Right lobe of liver (tissue), 6 donors: Measurements from ENCODE around the gene ARMC9. TPM values are rescaled to one million over a fixed set of nuclear protein-coding genes. Genes with fewer than 3 reads are reported as not detected.

Experiments used
- ATAC-seq, 4 donors: fragments of 200-7000 bp; cut with Tn5 transposase; one replicate each; pipeline ENCODE4 v1.9.1; 2020; ENCODE audit warnings: mild to moderate bottlenecking in 4 of 4, moderate library complexity in 4 of 4
- DNase-seq, 3 donors: peaks; one replicate each; pipeline ENCODE4 v3.0.0-alpha.2; 2020
- H3K27ac ChIP-seq, 3 donors: fragments of 200-600 bp; one replicate each; pipeline ENCODE4 v1.8.0; 2022
- H3K27me3 ChIP-seq, 2 donors: fragments of 200-600 bp; one replicate each; pipeline ENCODE4 v1.8.0; 2022
- H3K36me3 ChIP-seq, 4 donors: fragments of 200-600 bp; sonication (generic) in 1 of 4; one replicate each; pipeline versions ENCODE4 v1.5.1 to v1.8.0; 2017 to 2022; ENCODE audit warnings: control low read depth in 1 of 4
- H3K4me1 ChIP-seq, 4 donors: fragments of 200-600 bp; sonication (generic) in 1 of 4; one replicate each; pipeline versions ENCODE4 v1.5.1 to v1.8.0; 2017 to 2022; ENCODE audit warnings: control low read depth in 1 of 4
- H3K4me3 ChIP-seq, 3 donors: fragments of 200-600 bp; one replicate each; pipeline ENCODE4 v1.8.0; 2022
- H3K9me3 ChIP-seq, 4 donors: fragments of 200-600 bp; sonication (generic) in 1 of 4; one replicate each; pipeline versions ENCODE4 v1.5.1 to v1.8.0; 2017 to 2022; ENCODE audit warnings: control low read depth in 1 of 4
- CTCF ChIP-seq, 4 donors: fragments of 200-600 bp in 3 of 4; fragments of 450-650 bp in 1 of 4; IDR thresholded peaks; one replicate each; pipeline versions ENCODE4 v1.5.1 to v1.8.0; 2016 to 2022; ENCODE audit warnings: antibody characterized with exemption in 4 of 4, mild to moderate bottlenecking in 2 of 4
- POLR2A ChIP-seq: fragments of 450-650 bp; IDR thresholded peaks from one replicate; pipeline ENCODE4 v1.6.1; 2017; ENCODE audit warnings: antibody characterized with exemption, mild to moderate bottlenecking
- WGBS: methylation state at CpG from one replicate; pipeline ENCODE4 v1.1.6; 2018; ENCODE audit warnings: low coverage, low lambda C conversion rate; ENCODE audit not compliant: insufficient coverage; ENCODE audit errors: missing lambda C conversion rate; 5-methylcytosine and 5-hydroxymethylcytosine counted together
- intact Hi-C, 2 donors: fragments of 100-400 bp; cut with DNase I; formaldehyde crosslinking; loops; one replicate each; pipeline versions ENCODE4 v1.11.2 to v1.14.1; 2022
- total RNA-seq, 6 experiments: library from RNA; depleted of rRNA in 2 of 6; stranded (reverse); fragments of >200 nt in 2 of 6; fragmentation: NEBNext Ultra II Directional in 3 of 6; extraction: Animal tissue kit (Norgen Biotek cat#: 25700) in 3 of 6; gene quantifications; one replicate each; pipeline versions ENCODE4 v1.1.0 to v1.2.4, GENCODE V29; 2016 to 2023
- donor health status: DM: no; HTN: yes; CAD: no.
- donor health status: DM: no; HTN: no; CAD: no.
- donor health status: DM: no; HTN: no; CAD: no.
- donor health status: DM: no; HTN: yes; CAD: no.
- donor health status: DM: no; HTN: yes; CAD: no.

Gene ARMC9
- total RNA-seq, 6 experiments from 2014 or later, result 1.5 to 7.7 (median 2.4) TPM

DNA sequence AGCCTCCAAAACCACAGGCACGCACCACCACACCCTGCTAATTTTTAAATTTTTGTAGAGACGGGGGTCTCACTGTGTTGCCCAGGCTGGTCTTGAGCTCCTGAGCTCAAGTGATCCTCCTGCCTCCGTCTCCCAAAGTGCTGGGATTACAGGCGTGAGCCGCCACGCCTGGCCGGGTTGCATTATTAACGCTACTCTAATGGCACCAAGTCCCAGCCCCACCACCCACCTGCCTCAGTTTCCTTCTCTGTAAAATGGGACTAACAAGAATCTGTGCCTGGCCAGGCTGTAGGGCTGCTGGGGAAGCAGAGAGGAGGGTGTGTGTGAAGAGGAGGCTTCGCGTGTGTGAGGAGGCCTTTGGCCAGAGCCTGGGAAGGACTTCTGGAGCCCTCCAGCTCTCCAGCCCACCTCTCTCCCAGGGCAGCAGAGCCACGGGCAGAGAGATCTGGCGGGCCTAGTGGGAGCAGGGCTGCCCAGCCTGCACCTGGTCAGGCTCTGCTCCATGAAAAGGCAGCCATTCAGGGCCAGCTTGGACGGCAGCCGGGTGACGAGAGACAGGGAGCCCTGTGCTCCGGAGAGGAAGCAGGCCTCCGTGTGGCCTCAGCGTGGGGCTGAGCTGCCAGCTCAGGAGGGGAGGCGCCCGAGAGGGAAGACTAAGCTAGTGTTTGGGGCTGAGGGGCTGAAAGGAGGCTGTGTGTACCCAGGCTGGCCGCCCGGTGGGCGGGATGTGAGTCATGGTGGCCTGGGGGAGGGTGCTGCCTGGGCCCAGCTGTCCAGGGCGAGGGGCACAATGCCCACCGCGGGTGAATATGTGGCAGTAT lies 189.7 kb downstream of the ARMC9 start:
- ATAC-seq, result peak in 3 of 4 donors; percentile 35 to 39 (median 38)
- 94% methylated on average over 8 of the region's 26 CpGs for WGBS

DNA sequence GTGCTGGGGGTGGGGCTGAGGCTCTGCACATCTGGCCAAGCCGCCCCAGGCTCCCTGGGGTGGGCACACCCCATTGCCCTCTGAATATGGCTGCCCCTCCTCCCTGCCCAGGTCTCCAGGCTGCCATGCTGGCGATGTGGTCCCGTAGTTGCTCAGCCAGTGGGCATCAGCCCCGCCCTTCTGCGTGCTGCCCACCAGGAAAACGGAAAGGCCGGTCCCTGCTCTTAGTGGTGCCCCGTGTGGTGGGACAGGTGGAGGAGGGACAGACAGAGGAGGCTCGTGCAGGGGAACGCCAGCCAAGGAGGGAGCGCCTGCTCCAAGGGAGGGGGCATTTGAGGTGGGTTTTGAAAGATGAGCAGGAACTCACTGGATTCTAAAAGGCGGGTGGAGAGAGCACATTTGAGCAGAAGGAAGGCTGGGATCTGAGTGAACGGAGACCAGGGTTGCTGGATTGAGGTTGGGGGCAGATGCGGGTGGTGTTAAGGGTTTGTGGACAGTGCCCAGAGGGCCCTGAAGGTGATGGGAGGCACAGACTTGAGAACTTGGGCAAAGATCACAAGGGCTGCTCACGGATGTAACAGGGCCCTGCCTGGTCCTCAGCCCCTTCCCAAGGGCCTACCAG lies 190.4 kb downstream of the ARMC9 start:
- Histone ChIP-seq H3K27me3 (no peaks in the 10 kb centered on the region), H3K4me1 (no peaks in the 10 kb centered on the region), H3K9me3 (peaks cover 0 to 4% (median 0%) of the 10 kb centered on the region in 4 donors), H3K36me3 (no peaks in the 10 kb centered on the region), H3K27ac (no peak overlapping the region), H3K4me3 (no peak overlapping the region)
- intact Hi-C loops, result no loop called here
- TF ChIP-seq CTCF (IDR thresholded peaks at IDR 0.05), result no peak
- no peak for TF ChIP-seq POLR2A
- ATAC-seq, result no peak
- no peak for DNase-seq
- WGBS, result 84% methylated on average over 10 of the region's 15 CpGs

More for the DNA sequence above, 189.7 kb downstream of the ARMC9 start:
- no peak for TF ChIP-seq CTCF (IDR thresholded peaks at IDR 0.05)
- TF ChIP-seq POLR2A, result no peak
- peaks cover 0 to 4% (median 0%) of the 10 kb centered on the region in 4 donors for H3K9me3 ChIP-seq
- H3K27ac ChIP-seq, result no peak overlapping the region
- H3K4me3 ChIP-seq, result no peak overlapping the region
- intact Hi-C loops, result no loop called here
- no peaks in the 10 kb centered on the region for H3K27me3 ChIP-seq
- H3K4me1 ChIP-seq, result no peaks in the 10 kb centered on the region
- no peak for DNase-seq
- no peaks in the 10 kb centered on the region for H3K36me3 ChIP-seq

GRCh38 chr2:231390667-231391066 lies 192.2 kb downstream of the ARMC9 start:
- no peaks in the 10 kb centered on the region for H3K27me3 ChIP-seq
- no peak overlapping the region for H3K27ac ChIP-seq
- DNase-seq, result no peak
- no peak overlapping the region for H3K4me3 ChIP-seq
- ATAC-seq, result peak in 1 of 4 donors; percentile 17
- TF ChIP-seq CTCF (IDR thresholded peaks at IDR 0.05) (no peak), POLR2A (no peak)
- no peaks in the 10 kb centered on the region for H3K36me3 ChIP-seq
- 52% methylated on average over 5 of the region's 8 CpGs for WGBS
- intact Hi-C loops, result no loop called here
- no peaks in the 10 kb centered on the region for H3K9me3 ChIP-seq
- no peaks in the 10 kb centered on the region for H3K4me1 ChIP-seq

DNA sequence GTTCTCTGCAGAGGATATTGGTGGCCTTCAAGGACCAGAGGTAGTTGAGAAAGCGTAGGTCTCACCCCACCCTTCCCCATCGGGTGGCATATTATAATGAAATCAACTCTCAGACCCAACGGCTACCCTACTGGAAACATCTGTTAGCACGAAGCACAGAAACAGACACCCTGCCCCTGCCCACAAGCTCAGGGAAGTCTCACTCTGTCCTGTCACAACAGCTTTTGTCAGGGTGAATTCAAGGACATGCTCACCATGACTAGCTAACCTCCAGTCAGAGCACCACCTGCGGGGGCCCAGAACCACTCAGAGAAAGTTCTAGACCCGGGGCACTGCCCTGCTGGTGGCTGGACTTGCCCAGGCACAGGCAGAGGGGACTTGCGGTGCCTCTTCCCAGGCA lies 193.6 kb downstream of the ARMC9 start:
- Histone ChIP-seq H3K27me3 (no peaks in the 10 kb centered on the region), H3K27ac (no peak overlapping the region), H3K4me1 (no peaks in the 10 kb centered on the region), H3K9me3 (no peaks in the 10 kb centered on the region), H3K36me3 (no peaks in the 10 kb centered on the region), H3K4me3 (no peak overlapping the region)
- TF ChIP-seq CTCF (IDR thresholded peaks at IDR 0.05) (no peak), POLR2A (no peak)
- 50% methylated on average over 1 of the region's 7 CpGs for WGBS
- intact Hi-C loops, result no loop called here
- no peak for ATAC-seq
- DNase-seq, result peak in 1 of 3 donors; percentile 34
